Astrocyte (in vitro differentiated cells and primary cell): ENCODE data around the gene BRWD1.

Experiments used
- CTCF ChIP-seq: IDR thresholded peaks from 2 replicates; pipeline ENCODE4 v1.5.1; 2011; ENCODE audit warnings: low read depth, mild to moderate bottlenecking, inconsistent platforms, low read length, moderate library complexity; ENCODE audit not compliant: insufficient read depth
- EZH2 ChIP-seq: IDR thresholded peaks from 2 replicates; pipeline ENCODE4 v1.6.1; 2012; ENCODE audit warnings: mild to moderate bottlenecking, low read length, inconsistent platforms; ENCODE audit not compliant: insufficient read depth

- TF ChIP-seq CTCF: no peak
- no peak for TF ChIP-seq EZH2
These were observed 31.6 kb downstream of the BRWD1 start for GRCh38 chr21:39281853-39282252.
